Measurements from ENCODE around the gene SRGAP1.

SRGAP1 gene

GRCh38 chr12:64180951-64181350, 336.5 kb downstream of the SRGAP1 start:
- no peak for DNase-seq (ENCODE audit: low read depth)
- TF ChIP-seq CTCF (IDR thresholded peaks at IDR 0.05; ENCODE audit: insufficient read depth, low read depth, low read length, missing control alignments) = no peak
- no peak overlapping the region for H3K4me3 ChIP-seq (ENCODE audit: low read depth, low read length)

- H3K4me3 ChIP-seq (ENCODE audit: low read depth, low read length) = no peak overlapping the region
- DNase-seq (ENCODE audit: low read depth) = peak; percentile 10
- peak; percentile 6 for TF ChIP-seq CTCF (IDR thresholded peaks at IDR 0.05; ENCODE audit: insufficient read depth, low read depth, low read length, missing control alignments)
Observed at GRCh38 chr12:64181430-64182291, 337.2 kb downstream of the SRGAP1 start.

GRCh38 chr12:64184216-64184615, 339.7 kb downstream of the SRGAP1 start:
- TF ChIP-seq CTCF (IDR thresholded peaks at IDR 0.05; ENCODE audit: insufficient read depth, low read depth, low read length, missing control alignments) = no peak
- no peak overlapping the region for H3K4me3 ChIP-seq (ENCODE audit: low read depth, low read length)
- DNase-seq (ENCODE audit: low read depth) = no peak

- DNase-seq (ENCODE audit: low read depth) = peak; percentile 41
- no peak overlapping the region for H3K4me3 ChIP-seq (ENCODE audit: low read depth, low read length)
- TF ChIP-seq CTCF (IDR thresholded peaks at IDR 0.05; ENCODE audit: insufficient read depth, low read depth, low read length, missing control alignments) = no peak
Observed at GRCh38 chr12:64186789-64187188, 342.3 kb downstream of the SRGAP1 start.

- no peak for TF ChIP-seq CTCF (IDR thresholded peaks at IDR 0.05; ENCODE audit: insufficient read depth, low read depth, low read length, missing control alignments)
- H3K4me3 ChIP-seq (ENCODE audit: low read depth, low read length) = no peak overlapping the region
- DNase-seq (ENCODE audit: low read depth) = no peak
Observed at GRCh38 chr12:64187370-64187769, 342.9 kb downstream of the SRGAP1 start.

GRCh38 chr12:64187794-64188193, 343.3 kb downstream of the SRGAP1 start:
- DNase-seq (ENCODE audit: low read depth) = no peak
- no peak overlapping the region for H3K4me3 ChIP-seq (ENCODE audit: low read depth, low read length)
- TF ChIP-seq CTCF (IDR thresholded peaks at IDR 0.05; ENCODE audit: insufficient read depth, low read depth, low read length, missing control alignments) = no peak

- no peak for TF ChIP-seq CTCF (IDR thresholded peaks at IDR 0.05; ENCODE audit: insufficient read depth, low read depth, low read length, missing control alignments)
- H3K4me3 ChIP-seq (ENCODE audit: low read depth, low read length) = no peak overlapping the region
- no peak for DNase-seq (ENCODE audit: low read depth)
Observed at GRCh38 chr12:64189530-64189929, 345.0 kb downstream of the SRGAP1 start.
